ENCODE results near the gene RWDD2A. TPM values are rescaled to one million over a fixed set of nuclear protein-coding genes. Genes with fewer than 3 reads are reported as not detected.

The RWDD2A gene
- total and polyA plus RNA-seq, 4 donors = 1.9 to 5.5 (median 2.3) TPM

DNA sequence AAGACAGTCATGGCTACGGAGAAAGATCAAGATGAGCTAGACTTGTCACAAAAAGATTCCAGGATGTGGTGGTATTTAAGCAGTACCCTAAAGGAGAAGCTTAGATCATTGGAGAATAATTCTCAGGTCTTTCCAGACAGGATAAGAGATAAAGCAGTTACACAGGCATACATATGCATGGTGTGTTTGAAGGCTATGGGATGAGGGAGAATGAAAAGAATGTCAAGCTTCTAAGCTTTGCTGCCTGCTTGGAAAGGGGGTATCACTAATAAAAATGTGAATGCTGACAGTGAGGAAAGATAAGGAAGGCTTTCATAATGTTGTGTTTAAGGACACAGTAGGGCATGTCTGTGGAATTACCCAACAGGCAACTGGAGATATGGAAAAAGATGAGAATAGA, 28.1 kb downstream of the RWDD2A start (continued):
- TF ChIP-seq, protein P1, sequence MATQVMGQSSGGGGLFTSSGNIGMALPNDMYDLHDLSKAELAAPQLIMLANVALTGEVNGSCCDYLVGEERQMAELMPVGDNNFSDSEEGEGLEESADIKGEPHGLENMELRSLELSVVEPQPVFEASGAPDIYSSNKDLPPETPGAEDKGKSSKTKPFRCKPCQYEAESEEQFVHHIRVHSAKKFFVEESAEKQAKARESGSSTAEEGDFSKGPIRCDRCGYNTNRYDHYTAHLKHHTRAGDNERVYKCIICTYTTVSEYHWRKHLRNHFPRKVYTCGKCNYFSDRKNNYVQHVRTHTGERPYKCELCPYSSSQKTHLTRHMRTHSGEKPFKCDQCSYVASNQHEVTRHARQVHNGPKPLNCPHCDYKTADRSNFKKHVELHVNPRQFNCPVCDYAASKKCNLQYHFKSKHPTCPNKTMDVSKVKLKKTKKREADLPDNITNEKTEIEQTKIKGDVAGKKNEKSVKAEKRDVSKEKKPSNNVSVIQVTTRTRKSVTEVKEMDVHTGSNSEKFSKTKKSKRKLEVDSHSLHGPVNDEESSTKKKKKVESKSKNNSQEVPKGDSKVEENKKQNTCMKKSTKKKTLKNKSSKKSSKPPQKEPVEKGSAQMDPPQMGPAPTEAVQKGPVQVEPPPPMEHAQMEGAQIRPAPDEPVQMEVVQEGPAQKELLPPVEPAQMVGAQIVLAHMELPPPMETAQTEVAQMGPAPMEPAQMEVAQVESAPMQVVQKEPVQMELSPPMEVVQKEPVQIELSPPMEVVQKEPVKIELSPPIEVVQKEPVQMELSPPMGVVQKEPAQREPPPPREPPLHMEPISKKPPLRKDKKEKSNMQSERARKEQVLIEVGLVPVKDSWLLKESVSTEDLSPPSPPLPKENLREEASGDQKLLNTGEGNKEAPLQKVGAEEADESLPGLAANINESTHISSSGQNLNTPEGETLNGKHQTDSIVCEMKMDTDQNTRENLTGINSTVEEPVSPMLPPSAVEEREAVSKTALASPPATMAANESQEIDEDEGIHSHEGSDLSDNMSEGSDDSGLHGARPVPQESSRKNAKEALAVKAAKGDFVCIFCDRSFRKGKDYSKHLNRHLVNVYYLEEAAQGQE (IDR thresholded peaks at IDR 0.05) = no peak
- TF ChIP-seq GABPA (IDR thresholded peaks at IDR 0.05 in 1 of 2, conservative IDR thresholded peaks at IDR 0.05 in 1 of 2) = no peak

DNA sequence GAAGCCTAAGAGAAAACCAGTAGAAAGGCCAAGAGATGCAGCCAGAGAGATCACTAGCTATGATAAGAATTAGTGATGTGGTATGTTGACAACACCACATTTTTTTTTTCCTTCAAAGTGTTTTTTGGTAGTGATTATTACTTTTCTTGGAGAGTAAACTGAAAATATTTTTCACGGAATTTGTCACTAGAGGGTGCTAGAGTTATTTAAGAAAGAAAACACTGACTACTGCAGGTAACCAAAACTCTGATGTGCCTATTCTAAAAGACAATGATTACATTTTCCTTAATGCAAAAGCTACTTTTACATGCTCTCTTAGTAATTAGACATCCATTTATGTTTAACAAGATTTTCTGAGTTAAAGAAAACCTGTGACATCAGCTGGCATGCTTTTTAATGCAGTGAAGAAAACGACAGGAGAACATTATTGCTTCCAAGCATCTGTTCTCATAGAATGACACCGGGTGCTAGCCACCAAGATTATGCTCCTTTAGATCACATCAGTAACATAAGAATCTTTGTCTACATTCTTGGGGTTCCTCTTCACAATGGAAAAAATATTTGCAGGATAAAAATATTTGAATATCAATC, 28.8 kb downstream of the RWDD2A start:
- Histone ChIP-seq H3K9me3 (ENCODE audit: control insufficient read depth in 4 of 4, low read length in 3 of 4) (no peaks in the 10 kb centered on the region), H3K27me3 (ENCODE audit: control insufficient read depth in 4 of 4, insufficient read depth in 4 of 4, low read length in 3 of 4) (no peaks in the 10 kb centered on the region), H3K4me3 (ENCODE audit: low read depth in 1 of 3, low read length in 3 of 3) (no peak overlapping the region), H3K4me1 (ENCODE audit: control insufficient read depth in 4 of 4, insufficient read depth in 4 of 4, low read length in 3 of 4) (no peaks in the 10 kb centered on the region), H3K36me3 (ENCODE audit: control insufficient read depth in 4 of 4, insufficient read depth in 3 of 4, low read depth in 1 of 4, low read length in 3 of 4) (peaks cover 0 to 4% (median 0%) of the 10 kb centered on the region in 4 donors), H3K9ac (ENCODE audit: low read depth in 1 of 2, low read length in 2 of 2) (no peak overlapping the region), H3K27ac (ENCODE audit: low read depth in 1 of 2, low read length in 2 of 2) (no peak overlapping the region)
- TF ChIP-seq RAD21 (IDR thresholded peaks at IDR 0.05) = peak; percentile 79 to 82
- TF ChIP-seq JUND (IDR thresholded peaks at IDR 0.05) = no peak
- TF ChIP-seq, protein P2, sequence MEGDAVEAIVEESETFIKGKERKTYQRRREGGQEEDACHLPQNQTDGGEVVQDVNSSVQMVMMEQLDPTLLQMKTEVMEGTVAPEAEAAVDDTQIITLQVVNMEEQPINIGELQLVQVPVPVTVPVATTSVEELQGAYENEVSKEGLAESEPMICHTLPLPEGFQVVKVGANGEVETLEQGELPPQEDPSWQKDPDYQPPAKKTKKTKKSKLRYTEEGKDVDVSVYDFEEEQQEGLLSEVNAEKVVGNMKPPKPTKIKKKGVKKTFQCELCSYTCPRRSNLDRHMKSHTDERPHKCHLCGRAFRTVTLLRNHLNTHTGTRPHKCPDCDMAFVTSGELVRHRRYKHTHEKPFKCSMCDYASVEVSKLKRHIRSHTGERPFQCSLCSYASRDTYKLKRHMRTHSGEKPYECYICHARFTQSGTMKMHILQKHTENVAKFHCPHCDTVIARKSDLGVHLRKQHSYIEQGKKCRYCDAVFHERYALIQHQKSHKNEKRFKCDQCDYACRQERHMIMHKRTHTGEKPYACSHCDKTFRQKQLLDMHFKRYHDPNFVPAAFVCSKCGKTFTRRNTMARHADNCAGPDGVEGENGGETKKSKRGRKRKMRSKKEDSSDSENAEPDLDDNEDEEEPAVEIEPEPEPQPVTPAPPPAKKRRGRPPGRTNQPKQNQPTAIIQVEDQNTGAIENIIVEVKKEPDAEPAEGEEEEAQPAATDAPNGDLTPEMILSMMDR (IDR thresholded peaks at IDR 0.05; ENCODE audit: low read depth, low read length, missing input control) = peak; percentile 42
- DNase-seq (ENCODE audit: low spot score) = no peak
- 58% methylated on average over 3 of the region's 3 CpGs for whole genome bisulfite sequencing

DNA sequence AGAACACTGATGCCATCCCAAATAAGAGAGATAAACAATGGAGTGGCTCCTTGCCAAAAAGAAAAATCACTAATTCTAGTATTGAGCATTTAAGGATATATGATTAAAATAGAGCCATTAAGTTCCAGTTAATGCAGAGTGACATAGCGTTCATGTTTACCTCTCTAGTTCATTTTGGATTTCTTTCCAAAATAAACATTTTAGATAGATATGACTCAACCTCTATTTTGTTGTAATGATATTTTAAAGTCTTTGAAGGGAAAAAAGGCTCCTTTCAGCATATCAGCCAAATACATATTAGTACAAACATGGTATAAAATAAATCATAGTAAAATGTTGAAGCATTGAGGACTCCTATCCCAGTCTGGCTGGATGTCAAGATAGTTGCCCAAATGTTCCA, 33.4 kb downstream of the RWDD2A start:
- Histone ChIP-seq H3K27ac (ENCODE audit: low read depth in 1 of 2, low read length in 2 of 2) (no peak overlapping the region), H3K4me3 (ENCODE audit: low read depth in 1 of 3, low read length in 3 of 3) (no peak overlapping the region), H3K9me3 (ENCODE audit: control insufficient read depth in 4 of 4, low read length in 3 of 4) (no peaks in the 10 kb centered on the region), H3K9ac (ENCODE audit: low read depth in 1 of 2, low read length in 2 of 2) (no peak overlapping the region), H3K4me1 (ENCODE audit: control insufficient read depth in 4 of 4, insufficient read depth in 4 of 4, low read length in 3 of 4) (no peaks in the 10 kb centered on the region), H3K27me3 (ENCODE audit: control insufficient read depth in 4 of 4, insufficient read depth in 4 of 4, low read length in 3 of 4) (no peaks in the 10 kb centered on the region), H3K36me3 (ENCODE audit: control insufficient read depth in 4 of 4, insufficient read depth in 3 of 4, low read depth in 1 of 4, low read length in 3 of 4) (peaks cover 0 to 4% (median 0%) of the 10 kb centered on the region in 4 donors)
- DNase-seq (ENCODE audit: low spot score) = no peak
- WGBS = 42% methylated on average over 1 of the region's 1 CpG
- TF ChIP-seq EGR1 (IDR thresholded peaks at IDR 0.05; ENCODE audit: low read depth in 2 of 2) = no peak
- TF ChIP-seq HNF4A (conservative IDR thresholded peaks at IDR 0.05) = no peak
- TF ChIP-seq SP1 (IDR thresholded peaks at IDR 0.05) = no peak
- TF ChIP-seq HNF4G (IDR thresholded peaks at IDR 0.05) = no peak
- TF ChIP-seq, protein P2 (IDR thresholded peaks at IDR 0.05; ENCODE audit: low read depth, low read length, missing input control) = no peak
- TF ChIP-seq RAD21 (IDR thresholded peaks at IDR 0.05) = no peak
- no peak for TF ChIP-seq FOXA1 (IDR thresholded peaks at IDR 0.05)
- TF ChIP-seq, protein P3, sequence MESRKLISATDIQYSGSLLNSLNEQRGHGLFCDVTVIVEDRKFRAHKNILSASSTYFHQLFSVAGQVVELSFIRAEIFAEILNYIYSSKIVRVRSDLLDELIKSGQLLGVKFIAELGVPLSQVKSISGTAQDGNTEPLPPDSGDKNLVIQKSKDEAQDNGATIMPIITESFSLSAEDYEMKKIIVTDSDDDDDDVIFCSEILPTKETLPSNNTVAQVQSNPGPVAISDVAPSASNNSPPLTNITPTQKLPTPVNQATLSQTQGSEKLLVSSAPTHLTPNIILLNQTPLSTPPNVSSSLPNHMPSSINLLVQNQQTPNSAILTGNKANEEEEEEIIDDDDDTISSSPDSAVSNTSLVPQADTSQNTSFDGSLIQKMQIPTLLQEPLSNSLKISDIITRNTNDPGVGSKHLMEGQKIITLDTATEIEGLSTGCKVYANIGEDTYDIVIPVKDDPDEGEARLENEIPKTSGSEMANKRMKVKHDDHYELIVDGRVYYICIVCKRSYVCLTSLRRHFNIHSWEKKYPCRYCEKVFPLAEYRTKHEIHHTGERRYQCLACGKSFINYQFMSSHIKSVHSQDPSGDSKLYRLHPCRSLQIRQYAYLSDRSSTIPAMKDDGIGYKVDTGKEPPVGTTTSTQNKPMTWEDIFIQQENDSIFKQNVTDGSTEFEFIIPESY (IDR thresholded peaks at IDR 0.05) = no peak
- no peak for TF ChIP-seq JUND (IDR thresholded peaks at IDR 0.05)
- no peak for TF ChIP-seq FOXA2 (IDR thresholded peaks at IDR 0.05)
- no peak for TF ChIP-seq RXRA (IDR thresholded peaks at IDR 0.05)
- TF ChIP-seq, protein P4, sequence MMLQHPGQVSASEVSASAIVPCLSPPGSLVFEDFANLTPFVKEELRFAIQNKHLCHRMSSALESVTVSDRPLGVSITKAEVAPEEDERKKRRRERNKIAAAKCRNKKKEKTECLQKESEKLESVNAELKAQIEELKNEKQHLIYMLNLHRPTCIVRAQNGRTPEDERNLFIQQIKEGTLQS (IDR thresholded peaks at IDR 0.05) = no peak
- no peak for TF ChIP-seq YY1 (IDR thresholded peaks at IDR 0.05)
- TF ChIP-seq, protein P1 (IDR thresholded peaks at IDR 0.05) = no peak
- no peak for TF ChIP-seq NR2F2 (IDR thresholded peaks at IDR 0.05)
- no peak for TF ChIP-seq GABPA (IDR thresholded peaks at IDR 0.05 in 1 of 2, conservative IDR thresholded peaks at IDR 0.05 in 1 of 2)
